Sigmoid colon (tissue), 7 donors: ENCODE data around the gene SV2B. TPM values are rescaled to one million over a fixed set of nuclear protein-coding genes. Genes with fewer than 3 reads are reported as not detected.
A peak's percentile ranks its signal among the peaks of the same experiment; 100 is the strongest.

ENCODE experiments used
- DNase-seq: peaks from one replicate; pipeline ENCODE4 v3.0.0-alpha.2; 2019
- H3K27ac ChIP-seq, 4 donors: fragments of 200-600 bp; sonication (generic); one replicate each; pipeline ENCODE4 v1.5.1; 2016 to 2019; ENCODE audit warnings: mild to moderate bottlenecking in 1 of 4
- H3K27me3 ChIP-seq, 3 donors: fragments of 200-600 bp; sonication (generic); one replicate each; pipeline ENCODE4 v1.5.1; 2019; ENCODE audit warnings: mild to moderate bottlenecking in 1 of 3
- H3K36me3 ChIP-seq, 4 donors: fragments of 200-600 bp; sonication (generic); one replicate each; pipeline ENCODE4 v1.5.1; 2016 to 2019
- H3K4me1 ChIP-seq, 4 donors: fragments of 200-600 bp; sonication (generic); one replicate each; pipeline ENCODE4 v1.5.1; 2017 to 2019
- H3K4me3 ChIP-seq, 4 donors: fragments of 200-600 bp; sonication (generic); one replicate each; pipeline ENCODE4 v1.5.1; 2017 to 2019; ENCODE audit warnings: mild to moderate bottlenecking in 2 of 4, moderate library complexity in 1 of 4
- H3K9me3 ChIP-seq, 4 donors: fragments of 200-600 bp in 3 of 4; sonication (generic) in 3 of 4; one replicate each; pipeline versions ENCODE4 v1.5.1 to v1.6.1; 2013 to 2019
- EP300 ChIP-seq, 4 donors: sonication (generic); formaldehyde crosslinking; IDR thresholded peaks; one replicate each; pipeline ENCODE4 v1.6.1; 2017; ENCODE audit warnings: antibody characterized with exemption in 4 of 4
- POLR2A ChIP-seq, 2 donors: fragments of 450-650 bp; IDR thresholded peaks; one replicate each; pipeline ENCODE4 v1.6.1; 2016; ENCODE audit warnings: antibody characterized with exemption in 2 of 2, mild to moderate bottlenecking in 2 of 2, moderate library complexity in 2 of 2
- POLR2AphosphoS5 ChIP-seq, 4 donors: sonication (generic); formaldehyde crosslinking; IDR thresholded peaks; one replicate each; pipeline ENCODE4 v1.6.1; 2017; ENCODE audit warnings: antibody characterized with exemption in 4 of 4
- WGBS, 2 donors: extraction: QIAGEN DNeasy Blood & Tissue Kit; methylation state at CpG; one replicate each; pipeline ENCODE4 v1.1.7; 2013; 5-methylcytosine and 5-hydroxymethylcytosine counted together
- intact Hi-C: fragments of 100-400 bp; cut with DNase I; formaldehyde crosslinking; loops from one replicate; pipeline ENCODE4 v1.15.1; 2023
- polyA plus RNA-seq, 3 donors: library from polyadenylated mRNA; stranded (reverse); fragments of 200-250 nt; gene quantifications; one replicate each; pipeline ENCODE4 v1.2.3, GENCODE V29; 2013
- total RNA-seq, 4 donors: library from RNA; depleted of rRNA; stranded (reverse); fragments of >200 nt; gene quantifications; one replicate each; pipeline ENCODE4 v1.1.0, GENCODE V29; 2016
- TF ChIP-seq, protein P1 (sequence below), 4 experiments: fragments of 450-650 bp in 3 of 4; fragments of 200-600 bp in 1 of 4; IDR thresholded peaks; one replicate each; pipeline ENCODE4 v1.5.1; 2016 to 2019; ENCODE audit warnings: antibody characterized with exemption in 4 of 4, mild to moderate bottlenecking in 3 of 4, moderate library complexity in 2 of 4
- donor health status: healthy with polysubstance abuse.
- donor health status: Bipolar disorder and iron deficiency.
- donor health status: healthy.

SV2B gene
- total and polyA plus RNA-seq, 7 donors = 2.0 to 5.0 (median 3.1) TPM; not detected in 2

DNA sequence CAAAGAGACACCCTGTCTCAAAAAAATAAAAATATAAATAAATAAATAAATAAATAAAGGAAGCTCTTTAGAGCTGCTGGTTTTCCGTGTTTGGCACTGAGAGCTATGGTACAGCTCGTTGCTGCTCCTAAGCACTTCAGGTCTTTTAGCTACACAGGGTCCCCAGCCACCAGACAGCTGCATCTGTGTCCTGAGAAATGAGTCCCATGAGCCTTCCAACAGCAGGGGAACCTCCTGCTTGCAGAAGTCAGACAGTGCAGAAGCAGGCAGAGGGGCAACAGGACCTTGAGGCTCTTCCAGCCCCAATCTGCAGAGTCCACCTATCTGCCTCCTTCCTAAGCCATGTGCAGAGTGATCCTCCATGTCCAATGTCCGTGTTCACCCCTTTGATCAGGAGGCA is 159.0 kb downstream of the SV2B start:
- no peak for TF ChIP-seq POLR2AphosphoS5 (IDR thresholded peaks at IDR 0.05)
- TF ChIP-seq, protein P1, sequence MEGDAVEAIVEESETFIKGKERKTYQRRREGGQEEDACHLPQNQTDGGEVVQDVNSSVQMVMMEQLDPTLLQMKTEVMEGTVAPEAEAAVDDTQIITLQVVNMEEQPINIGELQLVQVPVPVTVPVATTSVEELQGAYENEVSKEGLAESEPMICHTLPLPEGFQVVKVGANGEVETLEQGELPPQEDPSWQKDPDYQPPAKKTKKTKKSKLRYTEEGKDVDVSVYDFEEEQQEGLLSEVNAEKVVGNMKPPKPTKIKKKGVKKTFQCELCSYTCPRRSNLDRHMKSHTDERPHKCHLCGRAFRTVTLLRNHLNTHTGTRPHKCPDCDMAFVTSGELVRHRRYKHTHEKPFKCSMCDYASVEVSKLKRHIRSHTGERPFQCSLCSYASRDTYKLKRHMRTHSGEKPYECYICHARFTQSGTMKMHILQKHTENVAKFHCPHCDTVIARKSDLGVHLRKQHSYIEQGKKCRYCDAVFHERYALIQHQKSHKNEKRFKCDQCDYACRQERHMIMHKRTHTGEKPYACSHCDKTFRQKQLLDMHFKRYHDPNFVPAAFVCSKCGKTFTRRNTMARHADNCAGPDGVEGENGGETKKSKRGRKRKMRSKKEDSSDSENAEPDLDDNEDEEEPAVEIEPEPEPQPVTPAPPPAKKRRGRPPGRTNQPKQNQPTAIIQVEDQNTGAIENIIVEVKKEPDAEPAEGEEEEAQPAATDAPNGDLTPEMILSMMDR (IDR thresholded peaks at IDR 0.05) = no peak
- no peak for TF ChIP-seq POLR2A (IDR thresholded peaks at IDR 0.05)
- TF ChIP-seq EP300 (IDR thresholded peaks at IDR 0.05) = no peak
- Histone ChIP-seq H3K36me3 (no peaks in the 10 kb centered on the region), H3K4me3 (no peak overlapping the region), H3K27ac (no peak overlapping the region), H3K9me3 (no peaks in the 10 kb centered on the region), H3K4me1 (peaks cover 0 to 22% (median 5%) of the 10 kb centered on the region in 4 donors), H3K27me3 (no peaks in the 10 kb centered on the region)
- intact Hi-C loops = no loop called here
- DNase-seq = no peak
- WGBS, 2 donors = 63 to 84% methylated on average over 3 of the region's 3 CpGs

DNA sequence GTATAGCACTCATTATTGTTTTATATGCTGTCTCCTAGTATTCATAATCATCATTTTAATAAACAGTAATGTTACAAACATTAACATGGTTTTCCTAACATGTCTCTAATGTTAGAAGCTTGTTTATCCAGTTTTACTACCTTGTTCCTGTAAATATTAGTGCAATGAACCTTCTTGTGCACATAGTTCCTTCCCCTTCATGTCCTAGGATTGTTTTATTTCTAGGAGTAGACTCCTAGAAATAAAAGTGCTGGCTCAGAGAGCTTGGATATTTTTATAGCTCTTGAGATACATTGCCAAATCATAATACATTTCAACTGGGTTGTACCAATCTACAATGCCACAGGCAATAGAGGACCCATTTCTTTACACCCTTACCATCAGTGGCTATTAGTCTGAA is 161.3 kb downstream of the SV2B start:
- DNase-seq = no peak
- H3K4me3 ChIP-seq = no peak overlapping the region
- TF ChIP-seq POLR2AphosphoS5 (IDR thresholded peaks at IDR 0.05) (no peak), EP300 (IDR thresholded peaks at IDR 0.05) (no peak), POLR2A (IDR thresholded peaks at IDR 0.05) (no peak)
- TF ChIP-seq, protein P1 (IDR thresholded peaks at IDR 0.05) = no peak

DNA sequence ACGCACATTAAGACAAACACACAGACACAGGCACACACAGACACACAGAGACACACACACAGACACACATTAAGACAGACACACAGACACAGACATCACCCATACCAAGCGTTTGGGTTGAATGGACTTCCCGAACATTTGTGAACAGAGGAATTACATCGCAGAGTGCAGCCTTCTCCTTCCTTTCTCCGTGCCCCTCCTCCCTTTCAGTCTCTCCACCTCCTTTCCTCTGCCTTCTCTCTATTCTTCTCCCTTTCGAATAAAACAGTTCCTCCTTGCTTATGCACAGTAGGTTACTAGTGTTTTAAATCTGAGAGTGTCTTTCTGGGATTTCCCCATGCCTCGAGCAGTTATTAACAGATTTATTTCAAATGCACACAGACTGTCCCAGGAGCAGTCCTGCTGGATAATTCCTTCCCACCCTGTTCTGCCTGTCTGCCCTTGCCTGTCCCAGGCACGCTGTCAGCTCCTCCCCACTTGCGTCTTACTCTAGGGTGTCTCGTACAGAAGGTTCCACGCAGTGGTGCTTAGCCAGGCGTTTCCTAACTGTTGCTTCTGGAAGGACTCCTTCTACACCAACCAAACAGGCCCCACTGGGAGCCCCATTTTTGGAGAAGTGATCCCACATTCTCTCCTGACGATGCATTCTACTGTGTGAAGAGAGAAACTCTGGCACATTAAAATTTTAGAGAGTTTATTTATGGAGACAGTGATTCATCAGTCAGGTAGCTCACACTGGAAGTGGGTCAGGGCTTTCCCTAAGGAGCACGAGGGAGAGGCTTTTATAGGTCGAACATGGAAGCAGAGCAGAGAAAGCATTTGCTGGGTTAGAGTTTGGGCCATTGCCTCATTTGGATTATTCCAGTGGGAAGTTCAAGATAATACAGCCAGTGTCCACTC is 163.8 kb downstream of the SV2B start:
- 48 to 60% methylated on average over 15 of the region's 15 CpGs for WGBS, 2 donors
- DNase-seq = peak; percentile 94

More for the DNA sequence above, 161.3 kb downstream of the SV2B start:
- no peak overlapping the region for H3K27ac ChIP-seq
- no peaks in the 10 kb centered on the region for H3K36me3 ChIP-seq
- no peaks in the 10 kb centered on the region for H3K27me3 ChIP-seq
- no peaks in the 10 kb centered on the region for H3K9me3 ChIP-seq
- intact Hi-C loops = no loop called here
- H3K4me1 ChIP-seq = peaks cover 0 to 36% (median 17%) of the 10 kb centered on the region in 4 donors

DNA sequence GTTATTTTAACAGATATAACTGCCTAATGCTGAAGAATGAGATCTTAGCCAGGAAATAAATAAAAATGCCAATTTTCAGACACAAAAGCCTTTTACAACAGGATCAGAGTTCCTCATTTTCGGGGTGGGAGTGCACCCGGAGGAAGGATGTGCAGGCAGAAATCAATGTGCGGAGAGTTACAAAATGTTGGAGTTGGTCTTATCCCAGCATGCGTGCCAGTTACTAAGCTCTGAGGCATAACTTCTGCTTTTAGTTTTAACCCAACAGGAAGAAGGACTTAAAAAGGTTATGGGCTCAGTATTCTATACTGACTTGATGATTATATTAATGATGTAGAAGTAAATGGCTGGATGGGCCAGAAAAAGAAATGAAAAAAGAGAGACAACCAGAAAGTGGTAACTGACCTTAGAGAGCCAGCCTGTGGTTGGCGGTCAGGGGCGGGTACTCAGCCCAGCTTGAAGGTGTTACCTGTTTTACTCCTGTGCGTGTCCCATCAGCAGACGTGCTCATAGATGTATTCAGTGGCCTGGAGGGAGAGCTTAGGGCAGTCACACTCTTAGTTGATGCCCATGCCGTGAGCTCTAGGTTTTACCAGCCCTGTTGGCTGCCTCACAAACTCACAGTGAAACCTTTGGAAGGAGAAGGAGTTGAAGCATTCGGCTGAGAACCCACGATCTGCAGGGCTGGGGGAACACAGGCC is 164.7 kb downstream of the SV2B start:
- Histone ChIP-seq H3K27ac (peak overlapping the region; percentile 55 to 82 (median 79)), H3K4me3 (peak overlapping the region in 1 of 4 donors; percentile 30), H3K27me3 (no peaks in the 10 kb centered on the region), H3K9me3 (no peaks in the 10 kb centered on the region), H3K36me3 (no peaks in the 10 kb centered on the region), H3K4me1 (peaks cover 0 to 36% (median 17%) of the 10 kb centered on the region in 4 donors)
- DNase-seq = no peak
- intact Hi-C loops = no loop called here
- 66 to 77% methylated on average over 11 of the region's 11 CpGs for WGBS, 2 donors
- TF ChIP-seq, protein P1 (IDR thresholded peaks at IDR 0.05) = no peak
- no peak for TF ChIP-seq EP300 (IDR thresholded peaks at IDR 0.05)
- TF ChIP-seq POLR2AphosphoS5 (IDR thresholded peaks at IDR 0.05) = no peak
- TF ChIP-seq POLR2A (IDR thresholded peaks at IDR 0.05) = no peak

More for the DNA sequence above, 163.8 kb downstream of the SV2B start:
- Histone ChIP-seq H3K4me3 (peak overlapping the region in 3 of 4 donors; percentile 1 to 30 (median 21)), H3K36me3 (no peaks in the 10 kb centered on the region), H3K4me1 (peaks cover 0 to 36% (median 17%) of the 10 kb centered on the region in 4 donors), H3K27ac (peak overlapping the region; percentile 55 to 82 (median 79)), H3K9me3 (no peaks in the 10 kb centered on the region), H3K27me3 (no peaks in the 10 kb centered on the region)
- intact Hi-C loops = no loop called here
- TF ChIP-seq, protein P1 (IDR thresholded peaks at IDR 0.05) = no peak
- TF ChIP-seq POLR2A (IDR thresholded peaks at IDR 0.05) = peak in 1 of 2 donors; percentile 11
- peak; percentile 44 to 80 (median 54) for TF ChIP-seq POLR2AphosphoS5 (IDR thresholded peaks at IDR 0.05)
- peak in 2 of 4 donors; percentile 40 to 66 for TF ChIP-seq EP300 (IDR thresholded peaks at IDR 0.05)
